SJSA1 (cell line): ENCODE data around the gene ARHGEF25. TPM values are rescaled to one million over a fixed set of nuclear protein-coding genes. Genes with fewer than 3 reads are reported as not detected.

Experiments
- DNase-seq, 2 experiments: peaks; one replicate each; pipeline ENCODE4 v3.0.0-alpha.2; 2015 to 2020; ENCODE audit warnings: low spot score in 2 of 2, low read depth in 1 of 2
- H3K27ac ChIP-seq: fragments of 250-450 bp; sonication (Bioruptor Pico); 2 replicates; pipeline ENCODE4 v1.5.1; 2020; ENCODE audit warnings: mild to moderate bottlenecking, moderate library complexity
- H3K27me3 ChIP-seq: fragments of 250-450 bp; sonication (Bioruptor Pico); replicated peaks from 2 replicates; pipeline ENCODE4 v1.5.1; 2020; ENCODE audit warnings: mild to moderate bottlenecking, moderate library complexity
- H3K36me3 ChIP-seq: fragments of 250-450 bp; sonication (Bioruptor Pico); 2 replicates; pipeline ENCODE4 v1.5.1; 2020; ENCODE audit warnings: mild to moderate bottlenecking
- H3K4me1 ChIP-seq: fragments of 250-450 bp; sonication (Bioruptor Pico); replicated peaks from 2 replicates; pipeline ENCODE4 v1.6.1; 2021; ENCODE audit warnings: mild to moderate bottlenecking
- H3K4me3 ChIP-seq: fragments of 250-450 bp; sonication (Bioruptor Pico); 2 replicates; pipeline ENCODE4 v1.5.1; 2020; ENCODE audit warnings: mild to moderate bottlenecking
- H3K9me3 ChIP-seq: fragments of 250-450 bp; sonication (Bioruptor Pico); replicated peaks from 2 replicates; pipeline ENCODE4 v1.5.1; 2020; ENCODE audit warnings: mild to moderate bottlenecking
- total RNA-seq: library from RNA; depleted of rRNA; stranded (reverse); fragments of >200 nt; shearing (Covaris generic); gene quantifications from 2 replicates; pipeline ENCODE4 v1.2.3, GENCODE V29; 2014

Gene ARHGEF25
- total RNA-seq, 1 experiment from 2014 or later, result 145 TPM

DNA sequence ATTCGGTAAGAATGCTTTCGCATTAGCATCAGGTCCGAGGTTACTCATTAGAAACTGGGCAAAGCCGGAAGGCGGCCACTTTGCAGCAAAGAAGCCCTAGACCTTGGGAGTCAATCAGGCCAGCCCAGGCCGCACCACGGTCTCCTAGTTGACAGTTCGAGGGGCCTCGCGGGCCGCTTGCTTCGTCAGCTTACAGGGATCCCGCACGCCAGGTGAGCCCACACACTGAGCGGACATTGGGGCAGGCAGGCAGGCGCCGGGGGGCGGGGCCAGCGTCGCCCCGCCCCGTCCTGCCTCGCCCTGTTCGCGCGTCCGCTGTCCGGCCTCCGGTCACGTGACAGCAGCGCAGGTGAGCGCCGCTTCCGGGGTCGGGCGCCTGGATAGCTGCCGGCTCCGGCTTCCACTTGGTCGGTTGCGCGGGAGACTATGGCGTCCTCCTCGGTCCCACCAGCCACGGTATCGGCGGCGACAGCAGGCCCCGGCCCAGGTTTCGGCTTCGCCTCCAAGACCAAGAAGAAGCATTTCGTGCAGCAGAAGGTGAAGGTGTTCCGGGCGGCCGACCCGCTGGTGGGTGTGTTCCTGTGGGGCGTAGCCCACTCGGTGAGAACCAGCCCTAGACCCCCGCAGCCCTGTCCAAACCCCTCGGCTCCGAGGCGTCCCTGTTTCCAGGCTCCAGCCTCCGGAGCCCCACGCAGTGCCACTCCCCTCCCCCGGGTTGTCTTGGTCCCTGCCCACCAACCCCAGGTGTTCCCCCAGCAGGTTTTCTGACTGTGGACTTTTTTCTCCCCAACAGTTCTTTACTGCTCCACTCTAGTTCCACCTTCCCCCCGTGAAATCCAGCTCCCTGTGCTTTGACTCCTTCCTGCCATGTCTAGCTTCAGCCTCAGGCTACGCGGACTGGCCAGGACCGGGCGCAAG lies 20.1 kb upstream of the ARHGEF25 start, which contains the start of gene PIP4K2C:
TSS of gene PIP4K2C (plus strand) at position 329 of the 918 bp plus-strand sequence. CDS start at position 427, 98 bp downstream.
- Histone ChIP-seq H3K27me3 (peaks cover 21% of the 10 kb centered on the region), H3K4me1 (peaks cover 24% of the 10 kb centered on the region), H3K36me3 (peaks cover 33% of the 10 kb centered on the region), H3K4me3 (peak within 1 kb of the TSS; percentile 66), H3K27ac (peak within 1 kb of the TSS; percentile 0; the same call in 1 of the 2 replicates), H3K9me3 (0 out of 2 replicates have a peak, but pooled peaks cover 2% of the 10 kb centered on the region)
- DNase-seq, result peak in 1 of 2 experiments; percentile 100

DNA sequence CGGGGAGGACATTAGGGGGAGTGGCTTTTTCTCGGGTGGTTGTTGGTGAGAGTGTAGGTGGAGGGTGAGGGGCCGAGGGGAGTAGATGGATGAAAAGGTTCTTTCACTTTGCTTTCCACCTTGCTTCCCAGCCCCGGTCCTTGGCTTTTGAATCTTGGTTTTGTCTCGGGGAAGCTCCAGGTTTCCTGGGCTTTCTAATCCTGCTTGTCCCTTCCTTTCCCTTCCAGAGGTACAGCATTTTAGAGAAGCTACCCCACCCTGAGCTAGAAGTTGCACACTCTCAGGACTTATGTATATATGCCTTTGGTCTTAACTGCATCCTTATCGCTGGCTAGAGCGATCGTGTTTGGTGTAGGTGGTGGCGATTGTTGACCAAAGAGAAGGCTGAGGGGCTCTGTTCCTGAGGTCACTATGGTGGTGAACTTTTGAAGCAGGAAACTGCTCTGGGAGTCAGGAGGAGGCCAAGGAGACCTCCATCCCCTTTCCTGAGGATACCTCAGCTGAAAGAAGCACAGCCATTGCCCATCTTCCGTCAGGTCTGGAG lies 19.4 kb upstream of the ARHGEF25 start:
- Histone ChIP-seq H3K4me3 (peak overlapping the region; percentile 66), H3K36me3 (peaks cover 40% of the 10 kb centered on the region), H3K4me1 (peaks cover 24% of the 10 kb centered on the region), H3K9me3 (0 out of 2 replicates have a peak, but pooled peaks cover 2% of the 10 kb centered on the region), H3K27ac (no peak overlapping the region), H3K27me3 (peaks cover 14% of the 10 kb centered on the region)
- no peak for DNase-seq

DNA sequence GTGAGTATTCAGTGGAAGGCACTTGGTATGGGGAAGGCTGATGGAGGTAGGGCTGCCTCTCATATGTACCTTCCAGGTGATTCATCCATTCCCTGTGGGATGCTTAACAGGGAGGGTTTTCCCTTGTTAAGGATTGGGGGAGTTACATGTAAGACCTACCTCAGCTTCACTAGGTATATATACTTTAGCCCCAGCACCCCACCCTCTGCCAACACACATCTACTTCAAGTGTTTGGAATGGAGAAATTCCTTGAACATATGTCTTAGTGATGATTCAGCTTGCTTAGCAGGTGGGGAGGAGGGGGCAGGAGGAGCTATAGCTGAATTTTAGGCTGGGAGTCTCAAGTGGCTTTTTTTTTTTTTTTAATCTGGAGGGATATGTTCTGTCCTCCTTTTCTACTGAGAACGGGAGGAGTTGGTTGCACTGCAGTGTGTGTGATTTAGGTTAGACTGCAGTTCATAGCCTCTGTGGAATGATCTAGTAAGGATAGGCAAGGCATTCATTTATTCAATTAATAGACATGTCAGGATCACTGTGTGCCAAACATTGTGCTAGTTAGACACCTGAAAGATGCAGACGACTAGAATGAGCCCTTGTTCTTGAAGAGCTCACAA lies 18.6 kb upstream of the ARHGEF25 start:
- DNase-seq, result peak; percentile 79 to 82
- no peak overlapping the region for H3K4me3 ChIP-seq

DNA sequence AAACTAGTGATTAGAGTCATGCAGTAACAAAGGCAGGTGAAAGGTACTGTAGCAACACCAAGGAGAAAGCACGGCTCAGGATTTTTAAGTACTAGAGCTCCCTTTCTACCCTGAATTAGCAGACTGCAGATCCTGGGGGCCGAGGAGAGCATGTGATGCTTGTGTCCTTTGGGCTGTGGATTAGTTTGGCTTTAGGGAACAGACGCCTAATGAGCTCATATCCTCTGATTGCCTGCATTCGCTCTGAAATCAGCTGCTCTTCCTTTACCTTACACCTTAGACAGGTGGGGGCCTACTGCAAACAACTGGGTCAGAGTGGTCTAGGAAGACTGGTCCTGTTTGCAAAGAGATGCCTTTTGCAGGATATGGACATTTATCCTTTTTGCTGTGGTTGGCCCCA lies 18.0 kb upstream of the ARHGEF25 start:
- Histone ChIP-seq H3K27me3 (peaks cover 2% of the 10 kb centered on the region), H3K4me3 (no peak overlapping the region), H3K9me3 (0 out of 2 replicates have a peak, but pooled peaks cover 2% of the 10 kb centered on the region), H3K27ac (no peak overlapping the region), H3K4me1 (peaks cover 24% of the 10 kb centered on the region), H3K36me3 (peaks cover 54% of the 10 kb centered on the region)
- no peak for DNase-seq

More for the DNA sequence above, 18.6 kb upstream of the ARHGEF25 start:
- Histone ChIP-seq H3K36me3 (peaks cover 49% of the 10 kb centered on the region), H3K27me3 (peaks cover 7% of the 10 kb centered on the region), H3K9me3 (0 out of 2 replicates have a peak, but pooled peaks cover 2% of the 10 kb centered on the region), H3K4me1 (peaks cover 24% of the 10 kb centered on the region), H3K27ac (no peak overlapping the region)

DNA sequence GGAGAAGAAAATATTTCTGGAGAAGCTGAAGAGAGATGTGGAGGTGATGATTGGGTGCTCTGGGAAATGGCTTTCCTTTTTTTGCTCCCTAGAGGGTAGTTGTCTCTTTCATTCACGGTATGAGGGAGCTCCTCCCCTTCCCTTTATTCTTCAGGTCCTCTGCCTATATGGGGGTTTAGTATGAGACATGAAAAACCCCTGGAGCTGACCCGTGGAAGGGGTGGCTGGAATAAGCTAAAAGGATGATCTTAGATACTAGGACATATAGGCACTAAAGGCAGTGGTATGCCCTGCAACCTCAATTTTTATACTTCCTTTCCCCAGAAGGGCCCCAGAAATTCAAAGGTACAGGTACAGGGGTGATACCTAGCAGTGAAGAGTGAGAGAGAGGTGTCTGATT lies 10.8 kb upstream of the ARHGEF25 start:
- 0 out of 2 replicates have a peak, but pooled peaks cover 4% of the 10 kb centered on the region for H3K9me3 ChIP-seq
- peak; percentile 74 to 86 for DNase-seq
- H3K36me3 ChIP-seq, result peaks cover 83% of the 10 kb centered on the region
- peaks cover 18% of the 10 kb centered on the region for H3K4me1 ChIP-seq
- no peak overlapping the region for H3K4me3 ChIP-seq
- H3K27ac ChIP-seq, result no peak overlapping the region
- H3K27me3 ChIP-seq, result no peaks in the 10 kb centered on the region

DNA sequence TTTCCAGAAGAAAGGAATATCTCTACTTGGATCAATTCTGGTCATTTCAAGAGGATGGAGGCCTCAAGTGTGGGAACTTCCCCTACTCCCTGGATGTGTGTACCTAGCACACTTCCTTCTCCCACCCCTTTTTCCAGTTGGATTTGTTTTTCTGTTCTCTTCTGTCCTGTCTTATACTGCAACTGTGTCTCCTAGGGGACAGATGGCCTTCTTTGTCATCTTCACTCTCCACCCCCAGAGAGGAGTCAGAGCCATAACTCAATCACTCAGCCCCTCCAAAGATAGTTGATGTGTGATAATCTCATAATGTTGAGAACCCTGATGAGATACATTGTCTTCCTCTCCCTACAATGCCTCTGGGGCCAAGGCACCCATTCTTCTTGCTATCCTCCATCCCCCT lies 8.7 kb upstream of the ARHGEF25 start:
- Histone ChIP-seq H3K9me3 (0 out of 2 replicates have a peak, but pooled peaks cover 4% of the 10 kb centered on the region), H3K27me3 (no peaks in the 10 kb centered on the region), H3K27ac (no peak overlapping the region), H3K4me3 (no peak overlapping the region), H3K4me1 (peaks cover 23% of the 10 kb centered on the region), H3K36me3 (peaks cover 81% of the 10 kb centered on the region)
- peak; percentile 77 to 86 for DNase-seq

DNA sequence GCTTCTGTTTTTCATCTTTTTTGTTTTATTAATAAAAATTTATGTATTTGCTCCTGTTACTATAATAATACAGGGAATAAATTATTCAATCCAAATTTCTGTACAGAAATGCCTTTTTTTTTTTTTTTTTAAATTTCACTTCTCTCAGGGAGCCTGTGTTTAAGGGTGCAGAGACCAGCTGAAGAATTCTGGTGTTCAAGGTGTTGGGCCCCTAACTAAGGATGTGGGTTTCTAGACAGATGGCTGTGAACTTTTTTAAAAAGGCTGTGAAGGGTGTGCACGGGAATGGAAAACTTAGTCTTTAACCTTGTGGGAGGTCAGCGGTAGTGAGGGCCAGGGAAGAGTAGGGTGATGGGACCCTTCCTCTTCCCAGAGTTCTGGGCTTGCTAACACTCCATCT lies 7.9 kb upstream of the ARHGEF25 start:
- H3K9me3 ChIP-seq, result 0 out of 2 replicates have a peak, but pooled peaks cover 4% of the 10 kb centered on the region
- H3K4me1 ChIP-seq, result peaks cover 23% of the 10 kb centered on the region
- no peak overlapping the region for H3K27ac ChIP-seq
- H3K36me3 ChIP-seq, result peaks cover 82% of the 10 kb centered on the region
- H3K4me3 ChIP-seq, result no peak overlapping the region
- H3K27me3 ChIP-seq, result no peaks in the 10 kb centered on the region
- DNase-seq, result peak; percentile 77 to 83

DNA sequence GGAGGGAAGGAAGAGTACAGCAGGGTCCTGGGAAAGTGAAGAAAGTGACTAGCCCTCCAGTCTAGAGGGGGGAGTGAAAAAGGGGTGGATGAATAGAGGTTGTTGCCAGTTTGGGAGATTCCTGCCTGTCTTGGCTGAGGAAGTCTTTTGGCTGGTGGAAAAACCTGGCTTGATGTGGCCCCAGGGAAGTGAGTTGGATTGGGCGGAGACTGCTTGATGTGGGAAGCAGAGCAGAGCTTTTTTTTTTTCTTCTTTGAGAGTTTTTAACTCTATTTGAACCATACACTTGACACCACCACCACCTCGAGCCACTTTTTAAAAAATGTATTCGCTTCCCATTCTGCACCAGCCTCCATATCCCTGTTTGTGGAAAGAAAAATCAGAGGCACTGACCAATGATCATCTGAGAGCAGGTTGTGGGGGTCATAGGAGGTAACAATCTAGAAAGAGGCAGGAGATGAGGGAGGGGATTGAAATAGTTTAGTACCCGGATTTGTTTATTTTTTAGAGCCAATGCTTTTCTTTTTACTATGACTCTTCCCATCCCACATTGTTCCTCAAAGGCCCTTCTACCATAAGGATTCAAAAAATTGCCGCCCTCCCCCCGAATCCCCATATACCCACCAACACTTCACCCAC lies 7.3 kb upstream of the ARHGEF25 start:
- Histone ChIP-seq H3K4me3 (peak overlapping the region; percentile 53), H3K27me3 (no peaks in the 10 kb centered on the region), H3K4me1 (peaks cover 23% of the 10 kb centered on the region), H3K27ac (peak overlapping the region; percentile 69), H3K36me3 (peaks cover 83% of the 10 kb centered on the region), H3K9me3 (0 out of 2 replicates have a peak, but pooled peaks cover 4% of the 10 kb centered on the region)
- peak in 1 of 2 experiments; percentile 80 for DNase-seq

DNA sequence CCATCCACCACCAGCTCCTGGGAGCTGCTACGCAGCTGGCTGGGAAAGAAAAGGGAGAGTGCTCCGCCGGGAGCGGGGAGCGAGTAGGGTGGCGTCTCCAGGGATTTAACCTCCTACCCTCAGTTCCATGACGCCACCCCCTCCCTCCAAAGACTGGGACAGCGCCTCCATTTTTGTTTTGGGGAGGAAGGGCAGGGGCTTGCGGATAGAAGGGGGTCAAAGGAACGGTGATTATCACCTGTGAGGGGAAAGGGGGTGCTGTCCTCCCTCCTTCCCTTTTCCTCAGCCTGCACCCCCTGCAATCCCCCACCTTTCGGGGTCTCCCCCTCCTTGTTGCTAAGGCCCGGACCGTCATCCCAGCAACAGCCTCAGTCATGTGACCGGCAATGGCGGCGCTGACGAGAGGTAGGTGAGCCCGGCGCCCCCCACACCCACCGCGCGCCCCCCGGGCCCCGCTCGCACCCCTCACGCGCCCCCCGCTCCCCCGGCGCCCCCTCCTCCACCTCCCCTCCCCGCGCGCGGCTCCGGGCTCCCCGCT lies 6.7 kb upstream of the ARHGEF25 start, which contains the start of gene DTX3:
TSS of gene DTX3 (plus strand) at position 371 of the 538 bp plus-strand sequence. CDS start 1,694 bp downstream, outside the sequence.
- Histone ChIP-seq H3K27me3 (no peaks in the 10 kb centered on the region), H3K9me3 (0 out of 2 replicates have a peak, but pooled peaks cover 4% of the 10 kb centered on the region), H3K4me3 (peak within 1 kb of the TSS; percentile 53), H3K4me1 (peaks cover 23% of the 10 kb centered on the region), H3K36me3 (peaks cover 82% of the 10 kb centered on the region), H3K27ac (peak within 1 kb of the TSS; percentile 69)
- DNase-seq, result no peak

DNA sequence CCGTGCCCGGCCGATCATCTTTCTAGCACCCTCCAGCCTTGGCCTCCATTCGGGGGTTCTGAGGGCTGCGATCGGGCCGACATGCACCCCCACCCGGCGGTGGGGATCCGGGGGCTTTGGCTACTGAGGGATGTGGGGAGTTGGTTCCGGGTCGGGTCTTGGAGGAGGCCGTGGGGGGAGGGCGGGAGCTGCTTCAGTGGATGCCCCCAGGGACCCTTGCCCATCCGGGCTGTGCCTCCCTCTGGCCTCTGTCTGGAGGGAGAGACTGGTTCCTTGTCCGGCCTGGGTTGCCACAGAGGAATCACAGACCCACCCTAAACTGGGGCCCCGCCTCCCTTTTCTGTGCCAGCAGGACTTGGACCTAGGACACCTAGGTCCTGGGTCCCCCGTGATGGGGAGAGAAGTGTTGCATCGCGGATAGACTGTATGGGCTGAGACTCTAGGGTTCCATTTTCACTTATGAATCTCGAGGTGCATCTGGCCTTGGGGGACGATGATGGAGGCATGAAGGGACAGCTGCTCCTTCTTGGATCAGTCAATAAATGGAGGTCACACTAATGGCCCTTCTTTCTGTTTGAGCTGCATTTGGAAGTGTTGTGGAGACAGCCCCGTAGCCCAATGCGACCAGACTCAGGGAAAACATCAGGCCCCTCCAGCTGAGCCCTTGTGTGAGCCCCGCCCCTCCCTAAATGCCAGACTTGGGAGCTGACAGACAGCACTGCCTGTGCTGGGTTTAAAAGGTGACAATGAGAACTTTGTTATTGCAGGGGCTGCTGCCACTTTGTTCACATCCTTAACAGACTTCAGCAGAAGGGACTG lies 6.0 kb upstream of the ARHGEF25 start:
- Histone ChIP-seq H3K4me1 (peaks cover 23% of the 10 kb centered on the region), H3K4me3 (peak overlapping the region; percentile 53), H3K9me3 (0 out of 2 replicates have a peak, but pooled peaks cover 4% of the 10 kb centered on the region), H3K36me3 (peaks cover 75% of the 10 kb centered on the region), H3K27ac (peak overlapping the region; percentile 69), H3K27me3 (no peaks in the 10 kb centered on the region)
- DNase-seq, result no peak

DNA sequence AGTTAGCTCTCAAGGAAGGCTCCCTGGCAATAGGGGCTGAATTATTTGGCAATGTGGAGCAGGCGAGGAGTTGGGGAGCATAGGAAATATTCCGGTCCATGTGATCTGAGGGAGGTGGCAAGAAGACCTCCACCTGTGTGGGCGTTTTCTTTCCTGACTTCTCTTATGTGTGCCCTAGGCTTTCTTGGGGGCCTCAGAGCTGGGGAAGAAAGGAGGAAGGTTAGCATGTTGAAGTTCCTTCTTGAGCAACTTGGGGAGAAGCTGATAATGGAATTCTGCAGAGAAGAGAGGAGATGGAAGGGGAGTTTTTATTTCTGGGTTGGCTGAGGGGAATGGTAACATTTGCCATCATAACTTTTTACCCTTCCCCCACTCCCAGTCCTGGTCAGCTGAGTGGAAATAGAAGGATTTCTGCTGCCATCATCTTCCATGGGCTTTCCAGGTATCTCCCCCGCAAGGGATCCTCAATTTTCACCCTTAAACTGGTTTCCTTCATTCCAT lies 5.4 kb upstream of the ARHGEF25 start:
- H3K4me3 ChIP-seq, result peak overlapping the region; percentile 53
- H3K36me3 ChIP-seq, result peaks cover 69% of the 10 kb centered on the region
- 0 out of 2 replicates have a peak, but pooled peaks cover 4% of the 10 kb centered on the region for H3K9me3 ChIP-seq

DNA sequence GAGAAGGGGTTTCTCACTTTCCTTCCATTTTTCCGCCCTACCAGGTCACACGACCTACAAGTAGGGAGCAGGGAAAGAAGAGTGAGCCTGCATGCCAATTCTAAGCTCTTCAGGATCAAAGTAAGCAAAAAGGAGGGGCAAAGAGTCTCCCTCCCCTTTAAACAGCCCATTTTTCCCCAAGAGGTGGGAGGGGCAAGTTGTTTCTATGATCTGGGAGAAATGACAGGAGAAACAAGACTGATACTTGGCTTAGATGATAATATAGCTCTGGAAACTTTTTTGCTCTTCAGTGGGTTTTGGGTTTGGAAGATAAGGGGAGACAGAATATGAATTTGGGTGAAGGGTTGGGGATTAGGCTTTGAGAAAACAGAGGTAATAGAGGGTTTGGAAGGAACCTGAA lies 4.8 kb upstream of the ARHGEF25 start:
- Histone ChIP-seq H3K27ac (no peak overlapping the region), H3K36me3 (peaks cover 65% of the 10 kb centered on the region), H3K9me3 (0 out of 2 replicates have a peak, but pooled peaks cover 4% of the 10 kb centered on the region), H3K4me1 (peaks cover 30% of the 10 kb centered on the region), H3K27me3 (no peaks in the 10 kb centered on the region), H3K4me3 (no peak overlapping the region)
- peak; percentile 76 to 86 for DNase-seq

More for the DNA sequence above, 5.4 kb upstream of the ARHGEF25 start:
- DNase-seq, result peak; percentile 75 to 85
- no peaks in the 10 kb centered on the region for H3K27me3 ChIP-seq
- H3K4me1 ChIP-seq, result peaks cover 25% of the 10 kb centered on the region
- H3K27ac ChIP-seq, result no peak overlapping the region
